ENCODE data around the gene HNRNPM.

The HNRNPM gene

GRCh38 chr19:8412783-8413628 lies 31.8 kb upstream of the HNRNPM start, which contains the start of gene MARCHF2:
MARCHF2 (plus strand) TSS chr19:8413305; CDS start chr19:8421841, 8,536 bp downstream.
- H3K27me3 ChIP-seq (ENCODE audit: insufficient read depth, low read depth) = no peaks in the 10 kb centered on the region
- no peak within 1 kb of the TSS for H3K27ac ChIP-seq
- H3K4me2 ChIP-seq = peak within 1 kb of the TSS; percentile 95
- TF ChIP-seq CTCF (conservative IDR thresholded peaks at IDR 0.05; ENCODE audit: low read depth, low read length) = peak; percentile 45
- peak within 1 kb of the TSS; percentile 90 for H2AFZ ChIP-seq (ENCODE audit: low read depth)
- peak within 1 kb of the TSS; percentile 46; the same call in 1 of the 2 replicates for H3K9ac ChIP-seq
- no peak within 1 kb of the TSS for H3K4me3 ChIP-seq (IDR thresholded peaks at IDR 0.05; ENCODE audit: insufficient read depth, low read depth, low read length)
- H3K4me1 ChIP-seq (ENCODE audit: low read depth, poor library complexity, severe bottlenecking) = peaks cover 6% of the 10 kb centered on the region
- no peaks in the 10 kb centered on the region for H3K79me2 ChIP-seq (ENCODE audit: insufficient read depth, low read depth)
- no peaks in the 10 kb centered on the region for H4K20me1 ChIP-seq (ENCODE audit: insufficient read depth)
- H3K36me3 ChIP-seq (ENCODE audit: insufficient read depth) = no peaks in the 10 kb centered on the region

- peaks cover 6% of the 10 kb centered on the region for H3K4me1 ChIP-seq (ENCODE audit: low read depth, poor library complexity, severe bottlenecking)
- no peak for TF ChIP-seq CTCF (conservative IDR thresholded peaks at IDR 0.05; ENCODE audit: low read depth, low read length)
- H3K4me2 ChIP-seq = peak overlapping the region; percentile 95
- H3K27me3 ChIP-seq (ENCODE audit: insufficient read depth, low read depth) = no peaks in the 10 kb centered on the region
- H3K36me3 ChIP-seq (ENCODE audit: insufficient read depth) = no peaks in the 10 kb centered on the region
- no peak overlapping the region for H3K27ac ChIP-seq
- H3K9ac ChIP-seq = peak overlapping the region; percentile 46; the same call in 1 of the 2 replicates
- no peak overlapping the region for H3K4me3 ChIP-seq (IDR thresholded peaks at IDR 0.05; ENCODE audit: insufficient read depth, low read depth, low read length)
- H3K79me2 ChIP-seq (ENCODE audit: insufficient read depth, low read depth) = no peaks in the 10 kb centered on the region
- peak overlapping the region; percentile 90 for H2AFZ ChIP-seq (ENCODE audit: low read depth)
- H4K20me1 ChIP-seq (ENCODE audit: insufficient read depth) = no peaks in the 10 kb centered on the region
Observed at GRCh38 chr19:8413629-8413995, 31.2 kb upstream of the HNRNPM start.

GRCh38 chr19:8416796-8417195 lies 28.0 kb upstream of the HNRNPM start:
- no peak for TF ChIP-seq CTCF (conservative IDR thresholded peaks at IDR 0.05; ENCODE audit: low read depth, low read length)
- Histone ChIP-seq H3K27me3 (ENCODE audit: insufficient read depth, low read depth) (no peaks in the 10 kb centered on the region), H3K27ac (no peak overlapping the region), H2AFZ (ENCODE audit: low read depth) (no peak overlapping the region), H3K36me3 (ENCODE audit: insufficient read depth) (no peaks in the 10 kb centered on the region), H3K4me1 (ENCODE audit: low read depth, poor library complexity, severe bottlenecking) (peaks cover 6% of the 10 kb centered on the region), H3K79me2 (ENCODE audit: insufficient read depth, low read depth) (no peaks in the 10 kb centered on the region), H3K9ac (no peak overlapping the region), H4K20me1 (ENCODE audit: insufficient read depth) (no peaks in the 10 kb centered on the region), H3K4me2 (no peak overlapping the region), H3K4me3 (IDR thresholded peaks at IDR 0.05; ENCODE audit: insufficient read depth, low read depth, low read length) (no peak overlapping the region)

- H2AFZ ChIP-seq (ENCODE audit: low read depth) = no peak overlapping the region
- no peak overlapping the region for H3K4me2 ChIP-seq
- no peaks in the 10 kb centered on the region for H3K27me3 ChIP-seq (ENCODE audit: insufficient read depth, low read depth)
- H3K4me1 ChIP-seq (ENCODE audit: low read depth, poor library complexity, severe bottlenecking) = no peaks in the 10 kb centered on the region
- H3K27ac ChIP-seq = no peak overlapping the region
- no peak overlapping the region for H3K9ac ChIP-seq
- no peak for TF ChIP-seq CTCF (conservative IDR thresholded peaks at IDR 0.05; ENCODE audit: low read depth, low read length)
- no peak overlapping the region for H3K4me3 ChIP-seq (IDR thresholded peaks at IDR 0.05; ENCODE audit: insufficient read depth, low read depth, low read length)
- H4K20me1 ChIP-seq (ENCODE audit: insufficient read depth) = no peaks in the 10 kb centered on the region
- H3K36me3 ChIP-seq (ENCODE audit: insufficient read depth) = no peaks in the 10 kb centered on the region
- H3K79me2 ChIP-seq (ENCODE audit: insufficient read depth, low read depth) = no peaks in the 10 kb centered on the region
Observed at GRCh38 chr19:8421484-8422461, 23.0 kb upstream of the HNRNPM start.
